Measurements from ENCODE around the gene SGMS1.
"Not testable (repeated sequence)": the region's sequence is repeated elsewhere in the genome, so short reads cannot be mapped to it uniquely, and the experiment has no call there.

The SGMS1 gene

DNA sequence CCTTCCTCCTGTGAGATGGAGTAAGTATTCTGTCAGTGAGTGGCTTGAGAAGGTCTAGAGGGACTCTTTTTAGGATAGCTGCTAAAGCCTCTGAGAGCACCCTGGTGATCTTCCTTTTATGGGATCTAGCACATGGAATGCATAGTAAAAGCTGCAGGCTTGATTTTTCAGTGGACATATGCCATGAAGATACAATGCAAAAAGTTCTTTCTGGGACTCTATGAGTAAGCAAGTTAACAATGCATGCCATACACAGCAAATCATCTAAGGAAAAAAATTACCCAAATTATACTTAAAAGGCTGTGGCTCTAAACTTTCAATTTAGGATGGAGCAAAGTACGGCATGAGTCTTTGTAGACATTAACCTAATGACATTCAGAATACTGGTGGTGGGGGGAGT lies 154.5 kb downstream of the SGMS1 start:
- peak; percentile 34 for DNase-seq (ENCODE audit: low read depth)

DNA sequence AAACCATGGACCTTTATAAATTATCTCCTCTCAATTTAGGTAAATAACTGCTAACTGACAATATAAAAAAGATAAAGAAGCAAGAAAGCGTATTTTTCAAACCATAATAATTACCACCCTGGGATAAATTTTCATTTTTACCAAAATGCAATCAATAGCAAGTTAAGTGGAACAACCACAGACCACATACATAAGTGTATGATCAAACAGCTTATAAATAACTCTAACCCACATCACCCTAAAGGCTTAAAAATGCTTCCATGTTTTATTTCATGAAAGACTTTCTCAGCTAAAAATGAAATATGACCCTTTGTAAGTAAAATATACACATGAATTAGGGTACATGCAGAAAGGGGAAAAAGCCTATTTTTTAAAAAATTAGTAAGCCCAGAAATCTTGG lies 156.5 kb downstream of the SGMS1 start:
- DNase-seq (ENCODE audit: low read depth), result no peak

DNA sequence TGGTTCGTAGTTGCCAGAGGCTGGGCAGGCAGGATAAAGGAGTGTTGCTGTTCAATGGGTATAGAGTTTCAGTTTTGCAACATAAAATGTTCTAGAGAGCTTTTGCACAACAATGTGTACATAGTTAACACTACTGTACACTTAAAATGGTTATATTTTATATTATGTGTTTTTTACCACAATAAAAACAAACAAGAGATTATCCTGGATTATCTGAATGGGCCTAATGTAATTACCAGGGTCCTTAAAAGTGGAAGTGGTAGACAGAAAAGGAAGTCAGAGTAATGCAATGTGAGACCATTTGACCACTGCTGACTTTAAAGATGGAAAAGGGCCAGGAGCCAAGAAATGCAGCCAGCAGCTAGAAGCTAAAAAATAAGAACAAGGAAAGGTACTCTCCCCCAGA lies 159.7 kb downstream of the SGMS1 start:
- DNase-seq (ENCODE audit: low read depth), result peak; percentile 32

DNA sequence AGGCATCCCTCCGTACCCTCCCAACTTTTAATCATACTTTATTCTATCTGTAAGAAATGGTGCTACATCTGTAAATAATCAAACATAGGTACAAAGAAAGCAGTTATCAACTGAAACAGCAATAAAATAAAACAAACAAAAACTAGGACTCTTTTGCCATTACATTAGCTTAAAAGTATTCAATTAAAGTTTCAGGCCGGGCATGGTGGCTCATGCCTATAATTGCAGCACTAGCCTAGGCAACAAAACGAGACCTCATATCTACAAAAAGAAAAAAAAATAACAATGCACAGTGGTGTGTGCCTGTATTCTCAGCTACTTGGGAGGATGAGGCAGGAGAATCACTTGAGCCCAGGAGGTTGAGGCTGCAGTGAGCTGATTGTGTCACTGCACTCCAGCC lies 161.9 kb downstream of the SGMS1 start:
- no peak for DNase-seq (ENCODE audit: low read depth)

DNA sequence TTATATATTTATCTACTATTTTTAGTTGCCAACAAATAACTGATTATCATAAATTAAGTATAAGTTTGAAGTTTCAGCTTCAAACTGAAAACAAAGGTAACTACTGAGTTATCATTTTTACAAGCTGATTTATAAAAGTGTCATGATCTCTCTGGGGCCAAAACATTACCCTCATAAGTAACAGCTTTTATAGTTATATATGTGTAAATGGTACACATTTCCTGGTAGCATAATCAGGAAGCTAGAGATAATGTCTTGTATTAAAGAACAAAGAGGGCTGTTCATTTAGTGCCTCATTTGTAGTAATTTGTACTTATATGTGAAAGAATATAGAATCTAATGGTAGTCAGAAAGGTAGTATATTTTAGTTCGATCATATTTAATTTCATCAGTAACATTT lies 162.6 kb downstream of the SGMS1 start:
- DNase-seq (ENCODE audit: low read depth), result no peak

DNA sequence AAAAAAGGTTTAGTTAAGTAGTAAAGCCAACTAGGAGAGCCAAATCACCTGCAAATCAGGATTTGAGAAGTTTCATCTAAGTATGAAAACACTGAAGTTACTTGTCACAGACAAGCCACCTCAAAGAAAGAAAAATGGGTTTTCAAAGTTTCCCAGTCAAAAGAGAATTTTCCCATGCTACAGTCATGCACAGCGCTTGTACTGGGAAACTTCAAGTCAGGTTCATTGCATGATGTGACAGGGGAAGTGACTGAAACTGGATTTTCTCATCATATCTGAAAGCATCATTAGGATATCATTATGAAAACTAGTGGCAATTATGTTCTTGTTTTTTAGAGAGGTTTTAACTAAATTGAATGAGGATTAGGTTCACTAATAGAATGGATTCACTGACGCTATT lies 167.0 kb downstream of the SGMS1 start:
- DNase-seq (ENCODE audit: low read depth), result no peak

DNA sequence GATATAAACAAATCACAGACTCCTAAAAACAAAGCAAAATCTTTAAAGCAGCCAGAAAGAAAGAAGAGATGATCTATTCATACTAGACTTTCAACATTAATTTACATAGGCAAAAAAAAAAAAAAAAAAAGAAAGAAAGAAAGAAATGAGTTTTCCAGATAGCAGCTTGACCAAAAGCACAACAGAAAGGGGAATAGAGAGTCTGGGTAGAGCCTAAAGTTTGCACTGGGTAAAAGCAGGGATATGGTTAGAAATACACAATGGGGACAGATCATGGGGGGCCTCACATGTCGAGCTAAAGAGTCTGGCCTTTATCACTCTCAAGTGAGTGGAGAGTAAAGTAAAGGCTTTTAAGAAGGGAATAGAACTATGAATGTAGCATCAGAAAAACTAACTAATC lies 169.8 kb downstream of the SGMS1 start:
- no peak for DNase-seq (ENCODE audit: low read depth)

DNA sequence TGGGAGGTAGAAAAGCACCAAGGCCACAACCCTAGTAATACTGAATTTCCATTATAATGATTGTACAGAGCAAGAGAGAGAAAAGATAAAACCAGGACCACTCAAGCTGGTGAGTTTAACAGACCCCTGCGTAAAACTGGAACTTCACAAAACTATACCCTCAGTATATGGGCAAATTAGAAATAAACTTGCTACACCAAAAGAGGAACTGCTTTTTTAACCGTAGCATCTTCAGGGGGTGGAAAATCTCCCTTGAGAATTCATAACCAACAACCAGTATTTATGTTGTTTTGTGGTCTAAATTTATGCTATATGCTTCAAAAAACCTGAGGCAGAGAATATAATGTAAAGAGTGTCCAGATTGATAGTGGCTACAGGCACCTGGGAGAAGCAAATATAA lies 171.2 kb downstream of the SGMS1 start:
- DNase-seq (ENCODE audit: low read depth), result no peak

DNA sequence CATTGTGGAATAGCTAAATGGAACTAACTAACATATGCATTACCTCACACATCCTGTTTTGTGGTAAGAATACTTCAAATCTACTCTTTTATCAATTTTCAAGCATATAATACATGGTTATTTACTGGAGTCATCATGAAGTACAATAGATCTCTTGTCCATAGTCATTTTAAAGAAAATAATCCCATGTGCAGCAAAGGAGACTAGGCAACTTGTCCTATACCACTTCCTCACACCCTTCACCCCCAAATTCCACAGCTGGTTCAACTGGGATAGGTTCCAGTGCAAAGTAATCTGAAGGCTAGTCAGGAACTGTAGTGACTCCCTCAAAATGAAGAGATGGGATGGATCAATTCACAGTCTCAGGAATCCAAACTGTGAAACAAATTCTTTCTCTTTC lies 176.1 kb downstream of the SGMS1 start:
- no peak for DNase-seq (ENCODE audit: low read depth)

DNA sequence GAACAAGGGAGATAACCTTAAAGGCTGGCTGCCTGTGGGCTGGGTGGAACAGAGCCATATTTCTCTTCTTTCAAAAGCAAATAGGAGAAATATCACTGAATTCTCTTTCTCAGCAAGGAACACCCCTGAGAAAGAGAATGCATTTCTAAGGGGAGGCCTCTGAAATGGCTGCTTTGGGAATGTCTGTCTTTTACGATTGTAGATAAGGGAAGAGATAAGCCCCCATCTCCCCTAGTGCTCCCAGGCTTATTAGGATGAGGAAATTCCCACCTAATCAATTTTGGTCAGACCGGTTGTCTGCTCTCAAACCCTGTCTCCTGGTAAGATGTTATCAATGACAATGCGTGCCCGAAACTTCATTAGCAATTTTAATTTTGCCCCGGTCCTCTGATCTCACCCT lies 178.0 kb downstream of the SGMS1 start:
- DNase-seq (ENCODE audit: low read depth), result not testable (repeated sequence)

DNA sequence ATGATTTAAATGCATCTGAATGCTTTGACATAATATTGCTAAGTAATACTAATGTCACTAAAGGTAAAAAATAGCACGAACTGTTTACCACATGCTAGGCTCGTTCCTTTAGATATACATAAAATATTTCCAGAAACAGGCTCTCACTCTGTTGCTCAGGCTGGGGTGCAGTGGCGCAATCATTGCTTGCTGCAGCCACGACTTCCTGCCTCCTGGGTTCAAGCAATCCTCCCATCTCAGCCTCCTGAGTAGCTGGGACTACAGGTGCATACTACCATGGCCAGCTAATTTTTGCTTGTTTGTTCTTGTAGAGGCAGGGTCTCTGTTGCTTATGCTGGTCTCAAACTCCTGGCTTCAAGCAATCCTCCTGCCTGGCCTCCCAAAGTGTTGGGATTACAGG lies 183.3 kb downstream of the SGMS1 start:
- DNase-seq (ENCODE audit: low read depth), result no peak

DNA sequence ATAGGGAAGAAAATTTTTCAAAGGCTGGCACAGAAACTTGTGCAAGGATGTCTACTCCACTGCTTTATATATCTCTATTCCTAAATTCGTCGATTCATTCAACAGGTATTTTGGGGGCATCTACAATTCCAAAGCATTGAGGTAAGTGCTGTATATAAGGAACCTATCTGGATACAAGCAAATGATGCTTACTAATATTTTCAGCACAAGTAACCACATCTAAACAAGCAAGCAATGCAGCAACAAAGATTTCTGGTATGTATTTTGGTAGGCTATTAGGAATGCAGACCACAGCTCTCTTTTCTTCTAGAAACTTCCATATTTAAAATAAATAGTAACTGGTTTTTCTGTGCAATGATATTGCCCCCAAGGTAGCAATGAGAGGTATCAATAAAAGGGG lies 183.9 kb downstream of the SGMS1 start:
- DNase-seq (ENCODE audit: low read depth), result no peak

DNA sequence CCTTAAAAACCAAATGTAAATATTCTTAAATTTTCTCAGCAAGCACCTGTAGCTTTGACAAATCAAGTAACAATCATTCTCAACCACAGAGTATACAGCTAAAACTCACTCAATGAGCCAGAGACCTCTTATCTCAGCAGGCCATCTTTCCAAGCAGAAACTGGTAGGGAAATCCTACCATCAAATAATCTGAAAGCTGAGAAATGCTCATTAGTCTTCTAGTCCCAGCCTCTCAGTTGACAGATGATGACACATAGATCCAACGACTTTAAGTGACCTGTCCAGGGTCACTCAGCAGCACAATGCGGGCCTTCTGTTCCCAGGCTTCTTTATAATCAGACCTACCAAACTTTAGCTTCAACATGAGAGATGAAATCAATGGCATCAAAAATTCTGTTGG lies 184.6 kb downstream of the SGMS1 start:
- DNase-seq (ENCODE audit: low read depth), result no peak

DNA sequence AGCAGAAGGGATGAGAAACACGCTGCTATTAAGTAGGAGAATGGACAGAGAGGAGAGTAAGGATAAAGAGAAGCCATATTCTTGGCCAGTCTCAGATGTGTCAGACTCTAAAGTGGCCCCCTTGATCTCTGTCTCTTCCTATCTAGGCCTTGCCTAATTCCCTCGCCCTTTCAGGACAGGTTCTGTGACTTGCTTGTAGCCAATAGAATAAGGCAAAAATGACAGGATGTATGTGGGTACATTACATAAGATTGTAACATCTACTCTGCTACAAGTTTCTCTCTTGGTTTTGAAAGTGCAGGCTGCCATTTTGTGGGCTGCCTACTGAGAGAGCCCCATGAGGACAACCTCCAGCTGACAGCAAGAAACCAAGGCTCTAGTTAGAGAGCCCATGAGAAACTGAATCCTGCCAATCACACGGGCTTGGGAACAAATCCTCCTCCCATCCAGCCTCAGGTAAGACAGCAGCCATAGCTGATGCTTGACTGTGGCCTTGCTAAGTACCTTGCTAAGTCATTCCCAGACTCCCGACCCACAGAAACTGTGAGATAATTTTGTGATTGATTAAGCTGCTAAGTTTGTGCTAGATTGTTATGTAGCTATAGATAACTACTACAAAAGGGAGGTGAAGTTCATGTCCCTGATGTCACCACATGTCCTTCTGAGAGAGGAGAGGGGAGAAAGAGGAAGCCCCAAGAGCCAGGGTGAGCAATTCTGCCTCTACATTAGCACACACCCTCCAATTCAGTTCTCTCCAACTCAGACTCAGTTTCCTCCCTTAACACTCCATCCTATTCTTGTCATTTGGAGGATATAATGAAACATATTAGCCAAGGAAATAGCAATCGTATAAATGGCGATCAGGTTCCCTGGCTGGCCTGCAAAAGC lies 185.5 kb downstream of the SGMS1 start:
- no peak for DNase-seq (ENCODE audit: low read depth)

DNA sequence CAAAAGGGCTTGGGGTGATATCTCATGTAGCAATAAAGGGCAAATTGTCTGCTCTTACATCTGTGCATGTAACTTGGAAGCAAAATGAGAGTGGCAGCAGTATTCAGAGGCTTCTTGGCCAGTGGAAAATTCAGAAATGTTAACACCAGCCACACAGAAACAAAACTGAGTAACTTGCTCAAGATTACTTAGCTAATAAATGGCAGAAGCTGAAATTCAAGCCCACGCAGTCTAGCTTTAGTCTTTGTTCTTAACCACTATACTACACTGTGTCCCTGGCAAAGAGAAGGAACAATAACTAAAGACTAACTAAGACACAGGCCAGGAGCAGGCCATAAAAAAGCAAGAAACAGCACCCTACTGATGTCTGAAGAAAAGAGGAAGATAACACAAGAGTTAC lies 186.5 kb downstream of the SGMS1 start:
- DNase-seq (ENCODE audit: low read depth), result no peak

DNA sequence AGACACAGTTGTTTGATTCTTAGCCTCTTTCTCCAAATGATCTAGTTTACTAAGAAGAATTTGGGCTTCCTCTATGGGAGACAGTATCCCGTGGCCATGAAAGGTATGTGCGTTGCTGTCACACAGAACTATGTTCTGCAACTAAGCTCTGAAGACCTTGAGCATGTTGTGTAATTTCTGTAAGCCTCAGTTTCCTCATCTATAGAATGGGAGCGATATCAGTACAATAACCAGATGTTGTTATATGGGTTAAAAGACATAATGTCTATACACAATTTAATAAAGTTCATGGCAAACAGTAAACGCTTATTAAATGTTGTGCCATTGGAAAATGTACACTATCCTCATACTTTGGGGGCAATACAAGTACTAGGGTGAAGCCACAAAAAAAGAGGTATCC lies 187.0 kb downstream of the SGMS1 start:
- DNase-seq (ENCODE audit: low read depth), result no peak

DNA sequence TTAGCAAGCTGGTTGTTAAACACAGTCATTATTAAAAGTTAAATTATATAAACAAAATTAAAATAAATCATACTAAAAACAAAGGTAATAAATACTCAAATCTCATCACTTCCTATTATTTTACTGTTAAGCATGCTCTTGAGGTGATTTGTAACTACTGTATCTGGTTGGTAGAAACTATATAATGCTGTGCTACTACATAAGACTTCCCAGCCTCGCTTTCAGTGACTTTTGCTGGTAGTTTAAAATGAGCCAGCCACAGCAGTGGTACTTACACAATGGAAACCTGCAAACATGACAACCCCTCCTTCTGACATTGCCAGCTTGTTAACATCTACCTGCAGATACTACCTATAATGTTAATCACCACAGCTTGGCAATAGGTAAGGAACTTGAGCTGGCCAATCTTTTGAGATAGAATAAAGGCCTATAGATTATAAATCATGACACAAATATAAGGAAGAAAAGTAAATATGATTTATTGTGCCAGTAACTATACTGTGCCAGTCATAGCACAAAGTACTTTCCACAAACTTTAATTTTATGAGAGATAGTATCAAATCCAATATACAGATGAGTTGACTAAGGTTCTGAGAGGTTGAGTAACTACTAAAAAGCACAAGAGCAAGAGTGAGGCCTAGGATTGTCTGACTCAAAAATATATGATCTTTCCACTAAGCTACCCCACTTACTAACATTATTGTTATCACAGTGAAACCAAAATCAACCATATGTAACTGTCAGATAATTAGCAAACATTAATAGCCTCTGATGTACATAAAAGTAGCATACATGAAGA lies 191.3 kb downstream of the SGMS1 start:
- DNase-seq (ENCODE audit: low read depth), result no peak

DNA sequence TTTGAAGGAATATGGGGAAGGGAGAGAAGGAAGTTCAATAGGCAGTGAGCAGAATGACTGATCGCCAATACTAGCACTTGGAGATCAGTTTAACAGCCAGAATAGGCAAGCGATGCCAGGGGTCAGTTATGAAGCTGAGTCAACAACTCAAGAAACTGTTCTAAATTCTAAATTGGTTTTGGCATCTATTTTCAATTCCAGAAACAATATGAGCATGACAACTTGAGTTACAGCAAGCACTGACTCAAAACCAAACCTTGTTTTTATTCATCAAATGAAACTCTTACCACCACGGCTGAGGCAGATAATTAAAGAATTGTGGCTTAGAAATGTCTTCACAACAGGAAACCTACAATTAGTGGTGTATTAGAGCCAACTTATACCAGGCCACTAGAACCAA lies 192.0 kb downstream of the SGMS1 start:
- DNase-seq (ENCODE audit: low read depth), result peak; percentile 25

DNA sequence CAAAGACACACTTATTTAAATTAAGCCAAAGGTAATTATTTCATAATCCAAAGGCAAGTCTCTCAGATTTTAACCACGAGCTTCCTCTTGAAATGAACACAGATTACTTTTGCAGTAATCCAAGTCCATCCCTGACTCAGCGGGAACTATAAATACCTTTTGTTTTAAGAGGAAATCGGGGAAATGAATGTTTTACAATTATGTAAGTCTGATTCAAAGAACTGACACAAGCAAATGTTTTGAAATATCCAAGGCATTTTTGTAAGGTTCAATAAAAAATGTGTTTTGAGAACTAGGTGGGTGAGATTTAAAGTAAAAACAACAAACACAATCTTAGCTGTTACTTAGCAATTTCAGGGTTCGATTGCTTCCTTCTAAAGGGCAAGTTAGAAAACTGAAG lies 192.6 kb downstream of the SGMS1 start:
- peak; percentile 73 for DNase-seq (ENCODE audit: low read depth)

DNA sequence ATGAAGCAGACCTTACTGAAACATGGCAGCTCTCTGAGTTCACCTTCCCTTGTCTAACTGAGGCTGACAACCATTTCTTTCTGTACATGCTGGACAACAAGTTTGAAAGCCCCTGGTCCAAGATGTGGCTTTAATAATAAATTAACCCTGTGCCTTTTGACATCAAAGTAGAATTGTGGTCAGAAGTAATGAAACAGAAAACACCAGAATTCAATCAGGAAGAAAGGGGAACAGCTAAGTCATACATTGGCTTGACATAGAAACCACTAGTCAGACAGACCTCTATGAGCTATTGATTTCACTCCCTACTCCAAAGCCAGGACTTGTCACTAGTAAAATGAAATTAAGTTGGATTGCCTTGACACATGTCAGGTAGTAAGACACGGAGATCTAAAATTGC lies 197.3 kb downstream of the SGMS1 start:
- DNase-seq (ENCODE audit: low read depth), result no peak

DNA sequence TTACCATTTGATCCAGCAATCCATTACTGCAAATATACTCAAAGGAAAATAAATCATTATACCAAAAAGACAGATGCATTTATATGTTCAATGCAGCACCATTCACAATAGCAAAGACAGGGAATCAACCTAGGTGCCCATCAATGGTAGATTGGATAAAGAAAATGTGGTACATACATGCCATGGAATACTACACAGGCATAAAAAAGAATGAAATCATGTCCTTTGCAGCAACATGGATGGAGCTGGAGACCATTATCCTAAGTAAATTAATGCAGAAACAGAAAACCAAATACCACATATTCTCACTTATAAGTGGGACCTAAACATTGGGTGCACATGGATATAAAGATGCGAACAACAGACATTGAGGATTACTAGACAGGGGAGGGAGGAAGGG lies 198.5 kb downstream of the SGMS1 start:
- DNase-seq (ENCODE audit: low read depth), result not testable (repeated sequence)

DNA sequence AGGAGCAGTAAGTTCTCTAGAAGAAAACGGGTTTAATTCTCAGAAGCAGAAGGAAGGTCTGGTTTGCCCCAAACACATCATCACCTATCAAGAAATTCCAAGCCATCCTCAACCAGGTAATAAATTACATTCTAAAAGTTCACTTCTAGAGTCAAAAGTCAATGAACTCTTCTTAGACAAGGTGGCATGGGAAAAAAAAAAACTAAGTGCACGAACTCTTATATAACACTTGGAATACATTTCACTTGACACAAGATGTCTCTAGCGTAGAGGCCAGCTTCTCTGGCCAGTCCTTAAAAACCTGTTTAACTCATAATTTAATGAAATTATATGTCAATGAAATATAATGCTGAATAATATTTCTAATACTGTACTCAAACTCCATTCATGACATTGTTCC lies 200.3 kb downstream of the SGMS1 start:
- no peak for DNase-seq (ENCODE audit: low read depth)

DNA sequence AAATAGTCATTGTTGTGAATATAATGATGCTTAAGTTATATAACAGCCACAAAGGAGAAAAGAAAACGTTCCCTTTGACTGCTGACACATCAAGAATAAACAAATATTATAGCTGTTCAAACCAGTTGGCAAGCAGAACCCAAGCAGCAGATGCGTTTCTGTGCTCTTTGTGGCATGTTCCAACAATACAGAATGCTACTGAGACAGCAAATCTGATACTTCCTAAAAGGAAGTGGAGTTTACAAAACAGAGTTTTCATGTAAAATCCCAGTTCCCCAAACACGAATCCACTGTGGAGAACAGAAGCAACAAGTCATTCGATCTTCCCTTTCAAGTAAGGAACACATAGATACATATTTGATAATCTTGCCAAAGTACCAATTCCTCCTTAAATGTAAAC lies 201.5 kb downstream of the SGMS1 start:
- DNase-seq (ENCODE audit: low read depth), result peak; percentile 17
